Breast epithelium (tissue), 3 donors: ENCODE data around the gene HOOK2.

Experiments
- CTCF ChIP-seq, 3 donors: fragments of 450-650 bp; IDR thresholded peaks; one replicate each; pipeline ENCODE4 v1.5.1; 2016 to 2017; ENCODE audit warnings: antibody characterized with exemption in 3 of 3, mild to moderate bottlenecking in 3 of 3, moderate library complexity in 3 of 3
- POLR2A ChIP-seq: fragments of 450-650 bp; IDR thresholded peaks from one replicate; pipeline ENCODE4 v1.6.1; 2016; ENCODE audit warnings: antibody characterized with exemption, mild to moderate bottlenecking, moderate library complexity
- POLR2AphosphoS5 ChIP-seq, 3 donors: sonication (generic); formaldehyde crosslinking; IDR thresholded peaks; one replicate each; pipeline ENCODE4 v1.6.1; 2017; ENCODE audit warnings: antibody characterized with exemption in 3 of 3

DNA sequence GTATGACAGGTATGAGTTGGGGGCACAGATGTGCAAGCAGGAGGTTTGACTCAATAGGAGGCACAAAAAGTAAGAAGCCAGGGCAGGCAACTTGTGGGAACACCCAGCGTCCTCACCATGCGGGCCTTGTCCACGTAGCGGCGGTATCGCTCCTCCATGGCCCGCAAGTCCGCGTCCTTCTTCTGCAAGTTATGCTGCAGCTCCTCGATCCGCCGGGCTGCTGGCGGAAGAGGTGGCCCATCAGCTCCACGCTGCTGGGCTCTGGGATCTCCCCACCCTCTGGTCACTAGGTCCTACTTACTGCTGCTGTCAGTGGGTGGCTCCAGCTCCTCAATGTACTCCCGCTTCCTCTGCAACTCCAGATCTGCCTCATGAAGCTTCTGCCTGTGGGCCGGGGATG is 10.7 kb downstream of the HOOK2 start:
- TF ChIP-seq POLR2AphosphoS5 (IDR thresholded peaks at IDR 0.05), result no peak
- TF ChIP-seq CTCF (IDR thresholded peaks at IDR 0.05), result no peak
- TF ChIP-seq POLR2A, result no peak
